GM19025 (cell line): ENCODE data around the gene MTIF3.
"Not testable (repeated sequence)": the region's sequence is repeated elsewhere in the genome, so short reads cannot be mapped to it uniquely, and the experiment has no call there.

Experiments
- ATAC-seq: cut with Tn5 transposase; IDR thresholded peaks from one replicate; pipeline ENCODE4 v1.9.1; 2021; ENCODE audit warnings: mild to moderate bottlenecking, low read depth, moderate library complexity; ENCODE audit not compliant: unreplicated experiment

Gene MTIF3

DNA sequence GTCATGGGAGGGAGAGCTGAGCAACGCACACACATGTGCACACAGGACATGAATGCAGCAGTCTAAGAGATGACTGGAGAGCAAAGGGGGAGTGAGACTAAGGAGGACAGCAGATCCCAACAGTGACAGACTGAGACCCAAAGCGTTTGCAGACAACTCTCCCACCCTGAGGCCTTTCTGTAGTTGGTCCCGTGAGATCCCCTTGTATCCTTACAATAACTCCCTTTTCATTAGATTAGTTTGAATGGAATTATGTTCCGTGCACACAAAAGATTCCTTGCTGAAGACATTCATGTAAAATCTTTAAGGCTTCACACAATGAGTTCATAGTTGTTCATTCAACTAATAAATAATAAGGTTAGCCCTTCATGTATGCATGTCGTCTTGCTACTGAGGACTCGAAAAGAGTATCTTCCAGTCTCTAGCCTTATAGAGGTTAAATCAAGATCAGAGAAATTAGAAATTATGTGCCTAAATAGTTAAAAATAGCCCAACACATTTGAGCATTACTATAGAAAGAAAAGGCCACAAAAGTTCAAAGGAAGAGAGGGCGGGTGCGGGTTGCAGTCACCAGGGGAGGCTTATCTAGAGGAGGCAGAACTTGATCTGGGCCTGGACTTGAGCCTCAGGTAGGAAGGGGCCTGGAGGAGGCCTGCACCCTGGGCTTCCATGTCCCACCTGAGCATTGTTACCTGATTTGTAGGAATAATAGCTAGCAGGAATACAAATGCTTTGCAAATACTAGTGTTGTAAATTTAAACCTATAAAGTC, 29.1 kb downstream of the MTIF3 start:
- ATAC-seq, result no peak

DNA sequence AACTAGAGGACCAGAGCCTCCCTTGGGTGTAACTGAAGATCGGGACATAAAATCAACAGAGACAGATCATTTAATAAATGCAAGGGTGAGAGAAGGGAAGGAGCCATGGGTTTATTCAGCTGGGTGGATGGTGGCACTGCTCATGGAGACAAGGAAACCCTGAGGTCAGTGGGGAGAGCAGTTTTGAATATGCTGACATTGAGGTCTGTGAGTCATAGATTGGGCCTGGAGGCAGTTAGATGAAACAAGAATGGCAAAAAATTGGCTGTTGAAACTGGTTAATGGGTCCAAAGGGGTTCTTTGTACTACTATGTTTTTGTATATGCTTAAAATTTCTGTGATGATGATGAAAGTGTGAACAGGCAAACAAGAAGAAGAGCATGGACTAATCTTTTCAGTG, 31.0 kb downstream of the MTIF3 start:
- ATAC-seq, result no peak

- ATAC-seq, result no peak
Observed at GRCh38 chr13:27415116-27415515, 35.2 kb downstream of the MTIF3 start.

GRCh38 chr13:27411341-27411740, 39.0 kb downstream of the MTIF3 start:
- no peak for ATAC-seq

DNA sequence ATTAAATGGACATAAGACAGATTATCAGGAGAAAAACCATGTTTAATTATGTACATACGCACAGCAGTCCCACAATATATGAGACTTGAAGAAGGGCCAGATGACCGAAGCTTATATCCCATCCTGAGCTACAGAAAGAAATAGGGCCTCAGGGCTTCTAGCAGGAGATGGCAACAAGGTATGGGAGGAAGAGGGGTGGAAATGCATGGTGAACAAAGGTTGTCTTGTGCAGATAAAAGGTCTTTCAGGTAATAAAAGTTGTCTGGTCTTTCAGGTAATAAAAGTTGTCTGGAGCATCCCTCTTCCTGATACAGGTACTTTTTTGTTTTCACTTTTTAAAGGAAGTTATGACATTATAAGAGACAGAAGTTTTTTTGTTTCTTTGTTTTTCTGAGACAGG, 41.4 kb downstream of the MTIF3 start:
- ATAC-seq, result no peak

- ATAC-seq, result no peak
Observed at GRCh38 chr13:27408074-27408473, 42.3 kb downstream of the MTIF3 start.

GRCh38 chr13:27406178-27406939, 44.0 kb downstream of the MTIF3 start:
- ATAC-seq, result no peak

GRCh38 chr13:27405546-27406134, 44.7 kb downstream of the MTIF3 start:
- no peak for ATAC-seq

GRCh38 chr13:27404680-27405079, 45.7 kb downstream of the MTIF3 start:
- no peak for ATAC-seq

GRCh38 chr13:27403727-27404385, 46.5 kb downstream of the MTIF3 start:
- ATAC-seq, result no peak

- ATAC-seq, result no peak
Observed at GRCh38 chr13:27403203-27403678, 47.1 kb downstream of the MTIF3 start.

DNA sequence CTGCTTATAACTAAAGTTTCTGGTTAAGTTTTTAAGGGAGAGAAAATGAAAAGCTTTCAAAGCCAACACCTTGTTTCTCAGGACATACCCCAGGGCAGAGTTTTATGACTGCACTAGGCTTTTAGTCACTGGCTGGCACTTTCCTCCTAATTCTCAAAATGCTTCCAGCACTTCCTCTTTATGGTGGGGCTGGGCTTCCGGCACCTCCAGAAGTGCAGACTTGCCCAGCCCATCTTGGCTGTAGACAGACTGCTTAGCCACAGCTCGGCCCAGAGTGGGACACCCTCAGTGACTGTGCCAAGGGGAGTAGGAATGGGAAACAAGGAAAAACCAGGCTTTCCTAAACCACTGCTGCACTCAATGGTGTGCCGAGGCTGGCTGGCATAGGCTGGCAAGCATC, 49.2 kb downstream of the MTIF3 start:
- no peak for ATAC-seq

DNA sequence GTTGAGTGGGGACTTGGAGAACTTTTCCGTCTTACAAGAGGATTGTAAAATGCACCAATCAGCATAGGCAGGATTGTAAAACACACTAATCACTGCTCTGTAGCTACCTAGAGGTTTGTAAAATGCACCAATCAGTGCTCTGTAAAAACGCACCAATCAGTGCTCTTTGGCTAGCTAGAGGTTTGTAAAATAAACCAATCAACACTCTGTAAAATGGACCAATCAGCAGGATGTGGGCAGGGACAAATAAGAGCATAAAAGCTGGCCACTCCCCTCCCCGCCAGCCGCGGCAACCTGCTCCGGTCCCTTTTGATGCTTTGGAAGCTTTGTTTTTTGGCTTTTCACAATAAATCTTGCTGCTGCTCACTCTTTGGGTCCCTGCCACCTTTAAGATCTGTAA, 50.0 kb downstream of the MTIF3 start:
- not testable (repeated sequence) for ATAC-seq

DNA sequence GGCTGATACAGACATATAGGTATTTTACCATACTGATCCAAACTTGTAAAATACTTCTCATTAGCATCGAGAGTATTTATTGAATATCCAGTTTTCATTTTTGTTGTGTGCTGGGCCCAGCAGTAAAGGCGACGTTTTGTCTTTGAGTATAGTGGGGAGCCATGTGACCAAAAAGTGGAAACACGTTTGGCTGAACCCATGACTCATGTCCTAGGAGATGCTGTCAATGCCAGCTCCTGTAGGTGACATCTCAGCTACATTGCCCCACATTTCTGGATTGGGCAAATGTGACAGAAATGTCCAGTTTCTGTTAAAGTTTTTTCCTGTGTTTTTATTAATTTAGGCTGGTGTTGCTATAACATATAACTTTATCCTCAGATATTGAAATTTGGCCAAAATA, 52.0 kb downstream of the MTIF3 start:
- ATAC-seq, result no peak

DNA sequence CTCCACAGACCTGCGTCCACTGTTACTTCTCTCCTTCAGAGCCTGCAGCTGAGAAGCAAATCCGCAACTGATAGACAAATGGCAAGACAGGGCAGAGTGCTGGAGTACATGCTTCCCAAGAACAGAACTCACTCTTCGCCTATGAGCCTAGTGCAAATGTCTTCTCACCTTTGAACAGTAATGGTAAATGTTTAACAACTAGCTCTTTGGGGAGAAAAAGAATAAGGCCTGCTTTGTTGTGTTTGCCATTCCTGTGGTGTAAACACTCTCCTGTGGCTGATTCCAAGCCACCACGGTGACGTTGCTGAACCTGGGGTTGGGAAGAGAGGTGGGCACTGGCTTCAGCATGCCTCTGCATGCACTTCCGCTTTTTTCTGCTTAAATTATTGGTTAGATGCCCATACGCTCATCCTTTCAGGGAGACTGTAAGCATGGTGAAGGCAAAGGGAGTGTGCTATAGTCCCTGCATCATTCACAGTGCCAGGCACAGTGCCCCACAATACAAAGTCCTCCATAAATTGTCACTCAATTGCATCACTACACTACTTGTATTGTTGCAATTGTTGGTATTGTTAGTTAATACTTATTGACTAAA, 54.0 kb downstream of the MTIF3 start:
- no peak for ATAC-seq

- ATAC-seq, result no peak
Observed at GRCh38 chr13:27395007-27395510, 55.3 kb downstream of the MTIF3 start.

GRCh38 chr13:27393101-27393500, 57.3 kb downstream of the MTIF3 start:
- ATAC-seq, result no peak

- no peak for ATAC-seq
Observed at GRCh38 chr13:27391471-27391870, 58.9 kb downstream of the MTIF3 start.

DNA sequence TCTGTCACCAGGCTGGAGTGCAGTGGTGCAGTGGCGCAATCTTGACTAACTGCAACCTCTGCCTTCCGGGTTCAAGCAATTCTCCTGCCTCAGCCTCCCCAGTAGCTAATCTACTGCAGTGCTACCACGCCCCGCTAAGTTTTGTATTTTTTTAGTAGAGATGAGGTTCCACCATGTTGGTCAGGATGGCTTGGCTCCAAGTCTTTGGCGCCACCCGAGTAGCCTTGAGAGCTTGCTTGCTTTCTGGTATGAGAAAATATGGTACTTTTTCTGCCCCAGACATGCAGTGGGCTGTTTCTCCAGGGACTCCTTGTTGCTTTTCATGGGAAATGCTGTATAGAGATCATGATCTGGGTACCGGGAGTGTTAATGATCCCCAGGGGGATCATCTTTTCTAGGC, 60.5 kb downstream of the MTIF3 start:
- no peak for ATAC-seq

DNA sequence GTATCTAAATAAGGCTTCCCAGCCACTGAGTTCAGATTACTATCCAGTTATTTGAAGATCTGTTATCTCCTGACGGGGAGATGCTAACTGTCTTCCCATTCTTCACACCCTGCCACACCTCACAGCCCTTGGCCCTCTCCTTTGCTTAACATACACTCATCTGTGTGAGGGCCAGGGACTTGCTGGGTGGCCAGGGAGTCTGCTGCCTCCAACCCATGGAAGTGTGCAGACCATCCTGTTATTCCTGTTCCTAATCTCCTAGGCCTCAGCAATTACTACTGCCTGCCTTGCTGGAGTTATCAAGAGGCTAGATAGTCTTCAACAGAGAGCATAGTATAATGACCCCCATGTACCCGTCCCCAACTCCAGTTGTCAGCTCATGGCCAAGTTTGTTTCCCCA, 62.1 kb downstream of the MTIF3 start:
- ATAC-seq, result no peak
